SK-N-SH (cell line): ENCODE results near the gene BMAL2. TPM values are rescaled to one million over a fixed set of nuclear protein-coding genes. Genes with fewer than 3 reads are reported as not detected.

ENCODE experiments used
- CTCF ChIA-PET: fragments of 300-600, 350-600 bp; formaldehyde crosslinking; extraction: SDS; loops from one replicate; lab custom pipeline; 2021; lab: Yijun Ruan, JAX
- POLR2A ChIA-PET: fragments of 350-600 bp; sonication (Branson Sonifier 250); formaldehyde crosslinking; extraction: SDS; loops from one replicate; lab custom pipeline; 2020; ENCODE audit warnings: antibody characterized with exemption, inconsistent platforms; lab: Yijun Ruan, JAX
- DNase-seq: peaks from one replicate; pipeline ENCODE4 v3.0.0; 2012
- H2AFZ ChIP-seq: fragments of 200-600 bp; sonication (generic); 2 replicates; pipeline ENCODE4 v1.8.1; 2016; ENCODE audit warnings: antibody characterized with exemption, mild to moderate bottlenecking, low read depth
- H3F3A ChIP-seq: fragments of 200-600 bp; sonication (generic); replicated peaks from 2 replicates; pipeline ENCODE3; 2016; ENCODE audit warnings: antibody characterized with exemption, mild to moderate bottlenecking; ENCODE audit not compliant: insufficient read depth
- H3K27ac ChIP-seq, 2 experiments: fragments of 200-500 bp in 1 of 2; fragments of 200-600 bp in 1 of 2; sonication (Bioruptor generic) in 1 of 2; sonication (generic), shearing (Covaris generic) in 1 of 2; 2 replicates each; pipeline versions ENCODE4 v1.5.1 to v1.6.1; 2014 to 2016; ENCODE audit warnings: low read depth in 2 of 2, inconsistent platforms in 1 of 2, low read length in 1 of 2, mild to moderate bottlenecking in 1 of 2, mixed read lengths in 1 of 2
- H3K27me3 ChIP-seq: fragments of 200-600 bp; sonication (generic), shearing (Covaris generic); 2 replicates; pipeline ENCODE4 v1.6.1; 2016; ENCODE audit warnings: mixed run types; ENCODE audit not compliant: insufficient read depth
- H3K36me3 ChIP-seq, 2 experiments: fragments of 200-500 bp in 1 of 2; fragments of 200-600 bp in 1 of 2; sonication (Bioruptor generic) in 1 of 2; sonication (generic) in 1 of 2; replicated peaks in 1 of 2; 2 replicates each; pipeline versions ENCODE3 to v1.5.1; 2014 to 2016; ENCODE audit warnings: low read length in 1 of 2, mild to moderate bottlenecking in 1 of 2; ENCODE audit not compliant: insufficient read depth in 2 of 2, control insufficient read depth in 1 of 2
- H3K4me1 ChIP-seq, 2 experiments: fragments of 200-500 bp in 1 of 2; fragments of 200-600 bp in 1 of 2; sonication (Bioruptor generic) in 1 of 2; sonication (generic), shearing (Covaris generic) in 1 of 2; 2 replicates each; pipeline versions ENCODE4 v1.5.1 to v1.6.1; 2014 to 2016; ENCODE audit warnings: low read depth in 1 of 2, low read length in 1 of 2, mixed run types in 1 of 2; ENCODE audit not compliant: insufficient read depth in 2 of 2, control insufficient read depth in 1 of 2
- H3K4me2 ChIP-seq: fragments of 200-600 bp; sonication (generic), shearing (Covaris generic); 2 replicates; pipeline ENCODE4 v1.6.1; 2017; ENCODE audit warnings: mixed run types
- H3K4me3 ChIP-seq, 2 experiments: fragments of 200-500 bp in 1 of 2; fragments of 200-600 bp in 1 of 2; sonication (Bioruptor generic) in 1 of 2; sonication (generic), shearing (Covaris generic) in 1 of 2; 2 replicates each; pipeline versions ENCODE4 v1.5.1 to v1.8.1; 2014 to 2016; ENCODE audit warnings: low read depth in 2 of 2, inconsistent platforms in 1 of 2, low read length in 1 of 2, mild to moderate bottlenecking in 1 of 2, mixed read lengths in 1 of 2, moderate library complexity in 1 of 2
- H3K79me2 ChIP-seq: fragments of 200-600 bp; sonication (generic); 2 replicates; pipeline ENCODE4 v1.8.1; 2017; ENCODE audit warnings: mild to moderate bottlenecking; ENCODE audit not compliant: insufficient read depth
- H3K9ac ChIP-seq: fragments of 200-600 bp; sonication (generic); 2 replicates; pipeline ENCODE4 v1.6.1; 2017; ENCODE audit warnings: mixed run types
- H3K9me2 ChIP-seq: fragments of 200-600 bp; sonication (generic); 2 replicates; pipeline ENCODE4 v1.6.1; 2017; ENCODE audit warnings: mixed run types
- H3K9me3 ChIP-seq: fragments of 200-600 bp; sonication (generic); 2 replicates; pipeline ENCODE4 v1.6.1; 2017; ENCODE audit warnings: mixed run types, mild to moderate bottlenecking, moderate library complexity
- H4K20me1 ChIP-seq: fragments of 200-600 bp; sonication (generic); 2 replicates; pipeline ENCODE4 v1.6.1; 2017; ENCODE audit warnings: mild to moderate bottlenecking, mixed run types; ENCODE audit not compliant: insufficient read depth
- JUND ChIP-seq: IDR thresholded peaks from 2 replicates; pipeline ENCODE4 v1.4.0; 2012
- MEF2A ChIP-seq: IDR thresholded peaks from 2 replicates; pipeline ENCODE4 v1.4.0; 2012; ENCODE audit warnings: low read depth, borderline replicate concordance
- MXI1 ChIP-seq: IDR thresholded peaks from 2 replicates; pipeline ENCODE4 v1.6.1; 2012; ENCODE audit warnings: mild to moderate bottlenecking, low read depth, low read length, improper control_type of control experiment
- NFIC ChIP-seq: IDR thresholded peaks from 2 replicates; pipeline ENCODE4 v1.4.0; 2012; ENCODE audit warnings: borderline replicate concordance
- POLR2AphosphoS5 ChIP-seq: IDR thresholded peaks from 2 replicates; pipeline ENCODE4 v1.6.1; 2012; ENCODE audit warnings: low read depth, low read length
- RAD21 ChIP-seq: IDR thresholded peaks from 2 replicates; pipeline ENCODE4 v1.6.1; 2012; ENCODE audit warnings: mild to moderate bottlenecking, low read length
- RCOR1 ChIP-seq: fragments of 150-350 bp; IDR thresholded peaks from 2 replicates; pipeline ENCODE4 v1.6.1; 2017; ENCODE audit warnings: antibody characterized with exemption, low read length
- RXRA ChIP-seq: IDR thresholded peaks from 2 replicates; pipeline ENCODE4 v1.4.0; 2012; ENCODE audit warnings: low read depth, mild to moderate bottlenecking, borderline replicate concordance
- SMC3 ChIP-seq: IDR thresholded peaks from 2 replicates; pipeline ENCODE4 v1.6.1; 2012; ENCODE audit warnings: low read depth, low read length, improper control_type of control experiment
- YY1 ChIP-seq: IDR thresholded peaks from 2 replicates; pipeline ENCODE4 v1.4.0; 2012; ENCODE audit warnings: low read depth, mild to moderate bottlenecking
- WGBS: methylation state at CpG from one replicate; pipeline ENCODE4 v1.1.6; 2017; ENCODE audit warnings: low lambda C conversion rate; 5-methylcytosine and 5-hydroxymethylcytosine counted together
- polyA plus RNA-seq, 3 experiments: library from polyadenylated mRNA; depleted of rRNA; stranded (reverse); fragments of >200 nt; gene quantifications; 2 replicates each; pipeline ENCODE4 v1.2.3, GENCODE V29; 2012
- TF ChIP-seq, protein P1 (sequence below): fragments of 150-350 bp; IDR thresholded peaks from 2 replicates; pipeline ENCODE4 v1.6.1; 2016; ENCODE audit warnings: mild to moderate bottlenecking, low read depth, low read length
- TF ChIP-seq, protein P2 (sequence below): IDR thresholded peaks from 2 replicates; pipeline ENCODE4; 2012

The BMAL2 gene
- polyA plus RNA-seq, 1 of the 3 experiments (the other 2 are of a cell fraction) = 6.4 TPM

- peaks cover 74% of the 10 kb centered on the region for H3K79me2 ChIP-seq
- 94% methylated on average over 1 of the region's 1 CpG for WGBS
- POLR2A ChIA-PET = no interaction called here
Measured at GRCh38 chr12:27338473-27338872, 5.8 kb downstream of the BMAL2 start.

DNA sequence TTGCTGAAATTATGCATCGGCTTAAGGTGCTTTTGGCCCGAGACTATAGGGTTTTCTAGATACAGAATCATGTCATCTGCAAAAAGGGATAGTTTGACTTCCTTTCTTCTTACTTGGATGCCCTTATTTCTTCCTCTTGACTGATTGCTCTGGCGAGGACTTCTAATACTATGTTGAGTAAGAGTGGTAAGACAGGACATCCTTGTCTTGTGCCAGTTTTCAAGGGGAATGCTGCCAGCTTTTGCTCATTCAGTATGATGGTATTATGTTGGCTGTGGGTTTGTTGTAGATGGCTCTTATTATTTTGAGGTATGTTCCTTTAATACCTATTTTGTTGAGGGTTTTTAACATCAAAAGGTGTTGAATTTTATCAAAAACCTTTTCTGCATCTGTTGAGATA lies 8.3 kb downstream of the BMAL2 start:
- Histone ChIP-seq H3F3A (peaks cover 36% of the 10 kb centered on the region), H3K79me2 (peaks cover 74% of the 10 kb centered on the region), H4K20me1 (no peaks in the 10 kb centered on the region), H3K4me1 (peaks cover 0 to 19% of the 10 kb centered on the region in 2 experiments; a peak in 2 of 4 replicates), H3K4me2 (no peak overlapping the region), H3K36me3 (no peaks in the 10 kb centered on the region), H3K27ac (no peak overlapping the region), H3K9me3 (no peaks in the 10 kb centered on the region), H2AFZ (no peak overlapping the region), H3K9me2 (no peaks in the 10 kb centered on the region), H3K4me3 (no peak overlapping the region), H3K27me3 (no peaks in the 10 kb centered on the region), H3K9ac (no peak overlapping the region)
- WGBS = 91% methylated on average over 3 of the region's 3 CpGs
- TF ChIP-seq, protein P1, sequence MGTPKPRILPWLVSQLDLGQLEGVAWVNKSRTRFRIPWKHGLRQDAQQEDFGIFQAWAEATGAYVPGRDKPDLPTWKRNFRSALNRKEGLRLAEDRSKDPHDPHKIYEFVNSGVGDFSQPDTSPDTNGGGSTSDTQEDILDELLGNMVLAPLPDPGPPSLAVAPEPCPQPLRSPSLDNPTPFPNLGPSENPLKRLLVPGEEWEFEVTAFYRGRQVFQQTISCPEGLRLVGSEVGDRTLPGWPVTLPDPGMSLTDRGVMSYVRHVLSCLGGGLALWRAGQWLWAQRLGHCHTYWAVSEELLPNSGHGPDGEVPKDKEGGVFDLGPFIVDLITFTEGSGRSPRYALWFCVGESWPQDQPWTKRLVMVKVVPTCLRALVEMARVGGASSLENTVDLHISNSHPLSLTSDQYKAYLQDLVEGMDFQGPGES = no peak
- no peak for TF ChIP-seq POLR2AphosphoS5
- no peak for TF ChIP-seq MEF2A
- TF ChIP-seq RAD21 = no peak
- TF ChIP-seq NFIC = no peak
- no peak for DNase-seq
- POLR2A ChIA-PET = no interaction called here
- CTCF ChIA-PET = no interaction called here

More at GRCh38 chr12:27338473-27338872, 5.8 kb downstream of the BMAL2 start:
- no peaks in the 10 kb centered on the region for H4K20me1 ChIP-seq
- TF ChIP-seq, protein P2, sequence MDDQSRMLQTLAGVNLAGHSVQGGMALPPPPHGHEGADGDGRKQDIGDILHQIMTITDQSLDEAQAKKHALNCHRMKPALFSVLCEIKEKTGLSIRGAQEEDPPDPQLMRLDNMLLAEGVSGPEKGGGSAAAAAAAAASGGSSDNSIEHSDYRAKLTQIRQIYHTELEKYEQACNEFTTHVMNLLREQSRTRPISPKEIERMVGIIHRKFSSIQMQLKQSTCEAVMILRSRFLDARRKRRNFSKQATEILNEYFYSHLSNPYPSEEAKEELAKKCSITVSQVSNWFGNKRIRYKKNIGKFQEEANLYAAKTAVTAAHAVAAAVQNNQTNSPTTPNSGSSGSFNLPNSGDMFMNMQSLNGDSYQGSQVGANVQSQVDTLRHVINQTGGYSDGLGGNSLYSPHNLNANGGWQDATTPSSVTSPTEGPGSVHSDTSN = no peak
- TF ChIP-seq RCOR1 (no peak), MXI1 (no peak), RXRA (no peak), NFIC (no peak), JUND (no peak), YY1 (no peak), SMC3 (no peak), MEF2A (no peak)
- TF ChIP-seq, all 33 proteins: peak for 0
- CTCF ChIA-PET = interaction anchor here (1.2 kb wide), 1 partner anchor 32 kb away, joined by 3 read pairs; no protein-coding TSS in a partner anchor
- H3K27me3 ChIP-seq = no peaks in the 10 kb centered on the region
- no peak for DNase-seq
- H3F3A ChIP-seq = peaks cover 23% of the 10 kb centered on the region
- H3K36me3 ChIP-seq = no peaks in the 10 kb centered on the region
- H3K4me2 ChIP-seq = no peak overlapping the region
- H3K4me3 ChIP-seq = no peak overlapping the region
- H3K9me3 ChIP-seq = no peaks in the 10 kb centered on the region
- no peaks in the 10 kb centered on the region for H3K9me2 ChIP-seq
- H3K9ac ChIP-seq = no peak overlapping the region
- H3K4me1 ChIP-seq = peaks cover 1 to 5% of the 10 kb centered on the region in 2 experiments; a peak in 3 of 4 replicates
- H3K27ac ChIP-seq = no peak overlapping the region
- no peak overlapping the region for H2AFZ ChIP-seq
